H1 (cell line): ENCODE measurements around the gene DUSP7.

Source experiments
- EZH2 ChIP-seq: fragments of 200-600 bp; sonication (generic); IDR thresholded peaks from 2 replicates; pipeline ENCODE4 v1.7.1; 2012; ENCODE audit warnings: low read depth, mild to moderate bottlenecking, moderate library complexity, low read length, inconsistent platforms; ENCODE audit not compliant: severe bottlenecking
- GABPA ChIP-seq: IDR thresholded peaks from 2 replicates; pipeline ENCODE4 v1.6.1; 2011; ENCODE audit warnings: mild to moderate bottlenecking, low read length, moderate library complexity, borderline replicate concordance; ENCODE audit not compliant: insufficient read depth
- GTF2F1 ChIP-seq: IDR thresholded peaks from 2 replicates; pipeline ENCODE4 v1.6.1; 2012; ENCODE audit warnings: low read depth, low read length, improper control_type of control experiment, borderline replicate concordance
- MAX ChIP-seq: IDR thresholded peaks from 2 replicates; pipeline ENCODE4 v1.6.1; 2012; ENCODE audit warnings: inconsistent platforms
- POLR2A ChIP-seq, 2 experiments: IDR thresholded peaks; 1 replicate in 1 of 2; 2 replicates in 1 of 2; pipeline ENCODE4 v1.6.1; 2011; ENCODE audit warnings: low read depth in 2 of 2, low read length in 2 of 2, mild to moderate bottlenecking in 2 of 2; ENCODE audit errors: control extremely low read depth in 1 of 2
- POLR2AphosphoS5 ChIP-seq: IDR thresholded peaks from 2 replicates; pipeline ENCODE4 v1.6.1; 2011; ENCODE audit warnings: low read depth, low read length
- RAD21 ChIP-seq, 2 experiments: IDR thresholded peaks in 1 of 2; conservative IDR thresholded peaks in 1 of 2; 2 replicates each; pipeline ENCODE4 v1.6.1; 2011; ENCODE audit warnings: low read depth in 2 of 2, low read length in 2 of 2, improper control_type of control experiment in 1 of 2, inconsistent platforms in 1 of 2, mild to moderate bottlenecking in 1 of 2, moderate library complexity in 1 of 2
- TF ChIP-seq, protein P1 (sequence below), 3 experiments: IDR thresholded peaks; 1 replicate in 2 of 3; 2 replicates in 1 of 3; pipeline versions ENCODE4 v1.5.1 to v1.6.1; 2011; ENCODE audit warnings: low read length in 3 of 3, mild to moderate bottlenecking in 3 of 3, inconsistent platforms in 2 of 3, low read depth in 1 of 3, moderate library complexity in 1 of 3; ENCODE audit not compliant: insufficient read depth in 1 of 3; ENCODE audit errors: control extremely low read depth in 1 of 3

DNA sequence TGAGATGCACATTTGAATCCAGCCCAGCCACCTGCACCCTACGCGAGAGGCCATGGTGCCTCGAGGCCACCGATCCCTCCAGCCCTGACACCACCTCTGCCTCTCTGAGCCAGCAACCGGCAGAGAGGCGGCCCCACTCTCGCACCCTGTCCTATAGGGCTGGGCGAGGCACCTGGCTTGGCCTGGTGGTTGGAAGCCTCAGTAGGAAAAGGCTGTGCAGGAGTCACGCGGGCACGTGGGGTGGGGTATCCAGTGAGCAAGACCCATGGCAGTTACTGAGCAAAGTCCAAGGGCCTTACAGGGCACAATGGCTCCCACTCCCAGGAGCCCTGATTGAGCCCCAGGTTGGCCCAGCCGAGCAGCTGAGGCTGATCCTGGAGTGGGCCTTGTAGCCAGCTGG is 12.4 kb upstream of the DUSP7 start:
- TF ChIP-seq, protein P1, sequence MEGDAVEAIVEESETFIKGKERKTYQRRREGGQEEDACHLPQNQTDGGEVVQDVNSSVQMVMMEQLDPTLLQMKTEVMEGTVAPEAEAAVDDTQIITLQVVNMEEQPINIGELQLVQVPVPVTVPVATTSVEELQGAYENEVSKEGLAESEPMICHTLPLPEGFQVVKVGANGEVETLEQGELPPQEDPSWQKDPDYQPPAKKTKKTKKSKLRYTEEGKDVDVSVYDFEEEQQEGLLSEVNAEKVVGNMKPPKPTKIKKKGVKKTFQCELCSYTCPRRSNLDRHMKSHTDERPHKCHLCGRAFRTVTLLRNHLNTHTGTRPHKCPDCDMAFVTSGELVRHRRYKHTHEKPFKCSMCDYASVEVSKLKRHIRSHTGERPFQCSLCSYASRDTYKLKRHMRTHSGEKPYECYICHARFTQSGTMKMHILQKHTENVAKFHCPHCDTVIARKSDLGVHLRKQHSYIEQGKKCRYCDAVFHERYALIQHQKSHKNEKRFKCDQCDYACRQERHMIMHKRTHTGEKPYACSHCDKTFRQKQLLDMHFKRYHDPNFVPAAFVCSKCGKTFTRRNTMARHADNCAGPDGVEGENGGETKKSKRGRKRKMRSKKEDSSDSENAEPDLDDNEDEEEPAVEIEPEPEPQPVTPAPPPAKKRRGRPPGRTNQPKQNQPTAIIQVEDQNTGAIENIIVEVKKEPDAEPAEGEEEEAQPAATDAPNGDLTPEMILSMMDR (IDR thresholded peaks at IDR 0.05; ENCODE audit: control extremely low read depth in 1 of 3, insufficient read depth in 1 of 3, low read depth in 1 of 3, low read length in 3 of 3), result no peak
- TF ChIP-seq EZH2 (no peak), GTF2F1 (no peak), GABPA (no peak), POLR2A (IDR thresholded peaks at IDR 0.05; ENCODE audit: control extremely low read depth in 1 of 2, low read depth in 2 of 2, low read length in 2 of 2) (no peak), MAX (no peak), POLR2AphosphoS5 (no peak), RAD21 (IDR thresholded peaks at IDR 0.05 in 1 of 2, conservative IDR thresholded peaks at IDR 0.05 in 1 of 2; ENCODE audit: low read depth in 2 of 2, low read length in 2 of 2) (no peak)
